Fibroblast of lung (primary cell): Measurements from ENCODE around the gene TNFSF18.

Experiments
- EZH2 ChIP-seq: IDR thresholded peaks from 2 replicates; pipeline ENCODE4 v1.5.1; 2012; ENCODE audit warnings: low read length, control low read depth, mild to moderate bottlenecking; ENCODE audit errors: missing control alignments
- TF ChIP-seq, protein P1 (sequence below), 2 donors: IDR thresholded peaks in 1 of 2; conservative IDR thresholded peaks in 1 of 2; 1 replicate in 1 of 2; 2 replicates in 1 of 2; pipeline ENCODE4 v1.5.1; 2011 to 2012; ENCODE audit warnings: low read length in 2 of 2, control low read depth in 1 of 2, inconsistent platforms in 1 of 2, low read depth in 1 of 2, mild to moderate bottlenecking in 1 of 2

DNA sequence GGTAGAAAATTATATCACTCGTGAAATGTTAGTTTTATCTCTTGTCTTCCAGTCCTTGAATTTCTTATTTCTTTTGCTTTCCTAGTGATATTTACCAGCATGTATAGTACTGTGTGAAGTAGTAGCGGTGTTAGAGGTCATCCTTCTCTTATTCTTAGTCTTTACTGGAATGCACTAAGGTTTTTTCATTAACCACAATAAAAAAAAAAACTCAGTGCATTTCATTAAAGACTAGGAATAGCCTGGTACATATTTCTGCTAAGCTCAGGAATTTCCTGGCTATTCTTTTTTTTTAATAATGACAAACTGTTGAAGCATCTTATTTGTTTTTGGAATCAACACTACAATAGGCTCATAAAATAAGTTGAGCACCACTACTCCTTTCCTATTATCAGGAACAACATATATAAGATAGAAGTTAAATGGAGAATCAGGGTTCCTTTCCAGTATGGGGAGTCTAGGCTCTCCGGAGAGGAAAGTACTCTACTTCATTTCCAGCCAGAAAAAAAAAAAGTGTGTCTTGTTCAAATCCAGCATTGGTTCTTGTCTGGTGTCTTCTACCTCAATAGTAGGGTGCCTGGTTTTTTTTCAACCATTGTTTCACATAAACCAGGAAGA is 60.0 kb downstream of the TNFSF18 start:
- TF ChIP-seq EZH2: no peak
- TF ChIP-seq, protein P1, sequence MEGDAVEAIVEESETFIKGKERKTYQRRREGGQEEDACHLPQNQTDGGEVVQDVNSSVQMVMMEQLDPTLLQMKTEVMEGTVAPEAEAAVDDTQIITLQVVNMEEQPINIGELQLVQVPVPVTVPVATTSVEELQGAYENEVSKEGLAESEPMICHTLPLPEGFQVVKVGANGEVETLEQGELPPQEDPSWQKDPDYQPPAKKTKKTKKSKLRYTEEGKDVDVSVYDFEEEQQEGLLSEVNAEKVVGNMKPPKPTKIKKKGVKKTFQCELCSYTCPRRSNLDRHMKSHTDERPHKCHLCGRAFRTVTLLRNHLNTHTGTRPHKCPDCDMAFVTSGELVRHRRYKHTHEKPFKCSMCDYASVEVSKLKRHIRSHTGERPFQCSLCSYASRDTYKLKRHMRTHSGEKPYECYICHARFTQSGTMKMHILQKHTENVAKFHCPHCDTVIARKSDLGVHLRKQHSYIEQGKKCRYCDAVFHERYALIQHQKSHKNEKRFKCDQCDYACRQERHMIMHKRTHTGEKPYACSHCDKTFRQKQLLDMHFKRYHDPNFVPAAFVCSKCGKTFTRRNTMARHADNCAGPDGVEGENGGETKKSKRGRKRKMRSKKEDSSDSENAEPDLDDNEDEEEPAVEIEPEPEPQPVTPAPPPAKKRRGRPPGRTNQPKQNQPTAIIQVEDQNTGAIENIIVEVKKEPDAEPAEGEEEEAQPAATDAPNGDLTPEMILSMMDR (conservative IDR thresholded peaks at IDR 0.05 in 1 of 2, IDR thresholded peaks at IDR 0.05 in 1 of 2; ENCODE audit: low read depth in 1 of 2, low read length in 2 of 2): no peak
